Mammary epithelial cell (primary cell): ENCODE data around the gene PALLD.

Source experiments
- EZH2 ChIP-seq: IDR thresholded peaks from 2 replicates; pipeline ENCODE4 v1.6.1; 2012; ENCODE audit warnings: low read length, inconsistent platforms, borderline replicate concordance
- TF ChIP-seq, protein P1 (sequence below), 2 donors: IDR thresholded peaks in 1 of 2; conservative IDR thresholded peaks in 1 of 2; 2 replicates each; pipeline ENCODE4 v1.5.1; 2011 to 2012; ENCODE audit warnings: inconsistent platforms in 2 of 2, low read length in 2 of 2, mild to moderate bottlenecking in 2 of 2, control low read depth in 1 of 2, low read depth in 1 of 2; ENCODE audit not compliant: insufficient read depth in 1 of 2; ENCODE audit errors: extremely low read depth in 1 of 2

DNA sequence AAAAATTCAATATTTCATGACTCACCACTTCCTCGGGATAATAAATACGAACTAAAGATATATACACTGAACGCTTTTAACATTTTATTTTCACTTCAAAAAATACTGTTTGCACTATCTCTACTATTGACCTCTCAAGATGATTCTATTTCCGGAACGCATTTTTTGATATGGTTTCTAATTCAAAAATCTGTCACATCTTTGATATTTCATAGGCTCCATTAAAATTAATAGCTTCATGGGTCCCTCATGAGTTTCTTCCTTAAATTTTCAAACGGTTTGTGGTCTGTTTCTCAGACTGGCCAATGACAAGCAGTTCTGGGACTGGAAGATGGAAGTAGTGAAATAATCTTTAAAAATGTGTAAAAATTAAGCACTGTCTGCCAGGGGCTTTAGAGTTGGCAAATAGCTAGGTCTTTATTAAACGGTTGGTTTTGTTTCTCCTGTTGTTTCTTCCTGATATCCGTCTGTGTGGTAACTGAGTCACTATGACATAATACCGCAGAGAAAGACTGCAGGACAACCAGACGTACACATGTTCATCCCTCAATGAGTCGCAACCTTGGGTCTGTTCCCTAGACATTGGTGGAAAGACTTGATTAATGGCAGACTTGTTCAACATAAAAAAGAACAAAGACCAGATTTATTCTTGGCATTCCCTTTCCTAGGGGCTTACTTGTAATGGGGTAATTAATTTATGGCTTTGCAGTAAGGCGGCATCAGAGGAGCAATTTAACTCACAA lies 133.8 kb downstream of the PALLD start:
- TF ChIP-seq, protein P1, sequence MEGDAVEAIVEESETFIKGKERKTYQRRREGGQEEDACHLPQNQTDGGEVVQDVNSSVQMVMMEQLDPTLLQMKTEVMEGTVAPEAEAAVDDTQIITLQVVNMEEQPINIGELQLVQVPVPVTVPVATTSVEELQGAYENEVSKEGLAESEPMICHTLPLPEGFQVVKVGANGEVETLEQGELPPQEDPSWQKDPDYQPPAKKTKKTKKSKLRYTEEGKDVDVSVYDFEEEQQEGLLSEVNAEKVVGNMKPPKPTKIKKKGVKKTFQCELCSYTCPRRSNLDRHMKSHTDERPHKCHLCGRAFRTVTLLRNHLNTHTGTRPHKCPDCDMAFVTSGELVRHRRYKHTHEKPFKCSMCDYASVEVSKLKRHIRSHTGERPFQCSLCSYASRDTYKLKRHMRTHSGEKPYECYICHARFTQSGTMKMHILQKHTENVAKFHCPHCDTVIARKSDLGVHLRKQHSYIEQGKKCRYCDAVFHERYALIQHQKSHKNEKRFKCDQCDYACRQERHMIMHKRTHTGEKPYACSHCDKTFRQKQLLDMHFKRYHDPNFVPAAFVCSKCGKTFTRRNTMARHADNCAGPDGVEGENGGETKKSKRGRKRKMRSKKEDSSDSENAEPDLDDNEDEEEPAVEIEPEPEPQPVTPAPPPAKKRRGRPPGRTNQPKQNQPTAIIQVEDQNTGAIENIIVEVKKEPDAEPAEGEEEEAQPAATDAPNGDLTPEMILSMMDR (conservative IDR thresholded peaks at IDR 0.05 in 1 of 2, IDR thresholded peaks at IDR 0.05 in 1 of 2; ENCODE audit: extremely low read depth in 1 of 2, insufficient read depth in 1 of 2, low read depth in 1 of 2, low read length in 2 of 2): no peak
- TF ChIP-seq EZH2: no peak
